Measurements from ENCODE around the gene KLC1.

DNA sequence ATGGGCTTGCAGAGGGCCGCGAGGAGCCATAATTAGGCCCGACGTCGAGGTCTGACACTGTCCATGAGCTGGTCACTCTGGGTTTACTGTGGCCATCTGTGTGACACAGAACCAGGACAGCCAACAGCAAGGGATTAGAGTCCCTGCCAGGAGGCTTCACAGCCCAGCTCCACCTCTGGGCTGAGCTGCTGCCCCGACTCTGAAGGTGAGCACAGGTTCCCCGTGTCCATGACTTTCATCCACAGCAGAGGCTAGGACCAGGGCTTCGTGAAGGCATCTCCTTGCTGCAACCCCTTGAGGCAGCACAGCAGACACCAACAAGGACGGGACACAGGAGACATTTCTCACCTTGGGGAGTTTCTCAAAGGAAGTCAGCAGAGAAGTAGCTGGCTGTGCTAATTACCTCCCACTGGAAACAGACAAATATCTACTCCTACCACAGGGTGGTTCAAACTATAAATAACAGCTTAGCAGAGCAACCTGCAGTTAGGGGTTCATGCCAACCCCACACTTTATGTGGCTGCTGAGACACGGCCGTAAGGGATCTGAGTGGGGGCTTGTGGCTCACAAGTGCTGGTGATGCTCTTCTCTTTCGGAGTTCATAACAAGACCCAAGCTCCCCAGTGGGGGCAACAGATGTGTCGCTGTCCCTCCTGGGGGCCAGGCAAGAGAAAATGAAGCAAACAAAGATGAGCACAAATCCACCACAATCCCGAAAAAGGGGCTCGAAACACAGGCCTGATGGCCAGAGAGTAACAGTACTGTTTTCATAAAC, 115.8 kb downstream of the KLC1 start:
- TF ChIP-seq POLR2AphosphoS5 (IDR thresholded peaks at IDR 0.05; ENCODE audit: low read depth, low read length) = no peak
- TF ChIP-seq, protein P1, sequence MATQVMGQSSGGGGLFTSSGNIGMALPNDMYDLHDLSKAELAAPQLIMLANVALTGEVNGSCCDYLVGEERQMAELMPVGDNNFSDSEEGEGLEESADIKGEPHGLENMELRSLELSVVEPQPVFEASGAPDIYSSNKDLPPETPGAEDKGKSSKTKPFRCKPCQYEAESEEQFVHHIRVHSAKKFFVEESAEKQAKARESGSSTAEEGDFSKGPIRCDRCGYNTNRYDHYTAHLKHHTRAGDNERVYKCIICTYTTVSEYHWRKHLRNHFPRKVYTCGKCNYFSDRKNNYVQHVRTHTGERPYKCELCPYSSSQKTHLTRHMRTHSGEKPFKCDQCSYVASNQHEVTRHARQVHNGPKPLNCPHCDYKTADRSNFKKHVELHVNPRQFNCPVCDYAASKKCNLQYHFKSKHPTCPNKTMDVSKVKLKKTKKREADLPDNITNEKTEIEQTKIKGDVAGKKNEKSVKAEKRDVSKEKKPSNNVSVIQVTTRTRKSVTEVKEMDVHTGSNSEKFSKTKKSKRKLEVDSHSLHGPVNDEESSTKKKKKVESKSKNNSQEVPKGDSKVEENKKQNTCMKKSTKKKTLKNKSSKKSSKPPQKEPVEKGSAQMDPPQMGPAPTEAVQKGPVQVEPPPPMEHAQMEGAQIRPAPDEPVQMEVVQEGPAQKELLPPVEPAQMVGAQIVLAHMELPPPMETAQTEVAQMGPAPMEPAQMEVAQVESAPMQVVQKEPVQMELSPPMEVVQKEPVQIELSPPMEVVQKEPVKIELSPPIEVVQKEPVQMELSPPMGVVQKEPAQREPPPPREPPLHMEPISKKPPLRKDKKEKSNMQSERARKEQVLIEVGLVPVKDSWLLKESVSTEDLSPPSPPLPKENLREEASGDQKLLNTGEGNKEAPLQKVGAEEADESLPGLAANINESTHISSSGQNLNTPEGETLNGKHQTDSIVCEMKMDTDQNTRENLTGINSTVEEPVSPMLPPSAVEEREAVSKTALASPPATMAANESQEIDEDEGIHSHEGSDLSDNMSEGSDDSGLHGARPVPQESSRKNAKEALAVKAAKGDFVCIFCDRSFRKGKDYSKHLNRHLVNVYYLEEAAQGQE (IDR thresholded peaks at IDR 0.05; ENCODE audit: insufficient read depth in 1 of 2, low read depth in 2 of 2, low read length in 2 of 2) = no peak
- no peak for TF ChIP-seq TAF1 (IDR thresholded peaks at IDR 0.05; ENCODE audit: borderline replicate concordance, insufficient read depth, low read length)
- no peak for TF ChIP-seq SIN3A (IDR thresholded peaks at IDR 0.05; ENCODE audit: borderline replicate concordance, insufficient read depth, low read length)
- TF ChIP-seq FOXP2 (optimal IDR thresholded peaks at IDR 0.05; ENCODE audit: borderline replicate concordance, extremely low read depth, extremely low read length, insufficient read depth) = no peak
